ENCODE data around the gene TOP2B. TPM values are rescaled to one million over a fixed set of nuclear protein-coding genes. Genes with fewer than 3 reads are reported as not detected.

The TOP2B gene
- total and polyA plus RNA-seq, 4 donors, result 13.5 to 52.9 (median 34.5) TPM

DNA sequence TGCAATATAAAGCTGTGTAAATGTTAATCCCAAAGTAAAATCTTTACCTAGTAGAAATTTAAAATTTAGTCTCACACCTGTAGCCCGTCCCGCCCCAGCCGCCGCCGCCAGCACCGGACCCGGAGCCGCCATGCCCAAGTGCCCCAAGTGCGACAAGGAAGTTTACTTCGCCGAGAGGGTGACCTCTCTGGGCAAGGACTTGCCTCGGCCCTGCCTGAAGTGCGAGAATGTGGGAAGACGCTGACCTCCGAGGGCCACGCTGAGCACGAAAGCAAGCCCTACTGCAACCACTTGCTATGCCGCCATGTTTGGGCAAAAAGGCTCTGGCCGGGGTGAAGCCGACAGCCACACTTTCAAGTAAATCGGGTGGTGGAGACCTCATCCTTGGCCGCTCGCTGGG, 22.1 kb upstream of the TOP2B start:
- Histone ChIP-seq H3K4me1 (ENCODE audit: control insufficient read depth in 4 of 4, insufficient read depth in 4 of 4, low read length in 3 of 4) (no peaks in the 10 kb centered on the region), H3K9ac (ENCODE audit: low read depth in 1 of 2, low read length in 2 of 2) (no peak overlapping the region), H3K27ac (ENCODE audit: low read depth in 1 of 2, low read length in 2 of 2) (no peak overlapping the region), H3K4me3 (ENCODE audit: low read depth in 1 of 3, low read length in 3 of 3) (no peak overlapping the region), H3K27me3 (ENCODE audit: control insufficient read depth in 4 of 4, insufficient read depth in 4 of 4, low read length in 3 of 4) (peaks cover 0 to 4% (median 0%) of the 10 kb centered on the region in 4 donors), H3K36me3 (ENCODE audit: control insufficient read depth in 4 of 4, insufficient read depth in 3 of 4, low read depth in 1 of 4, low read length in 3 of 4) (no peaks in the 10 kb centered on the region), H3K9me3 (ENCODE audit: control insufficient read depth in 4 of 4, low read length in 3 of 4) (no peaks in the 10 kb centered on the region)
- WGBS, result 96% methylated on average over 23 of the region's 23 CpGs
- DNase-seq (ENCODE audit: low spot score), result no peak
- TF ChIP-seq RXRA (IDR thresholded peaks at IDR 0.05) (no peak), HNF4G (IDR thresholded peaks at IDR 0.05) (no peak), FOXA1 (IDR thresholded peaks at IDR 0.05) (no peak), JUND (IDR thresholded peaks at IDR 0.05) (no peak), GABPA (IDR thresholded peaks at IDR 0.05 in 1 of 2, conservative IDR thresholded peaks at IDR 0.05 in 1 of 2) (no peak), EGR1 (IDR thresholded peaks at IDR 0.05; ENCODE audit: low read depth in 2 of 2) (no peak), HNF4A (conservative IDR thresholded peaks at IDR 0.05) (no peak), TAF1 (conservative IDR thresholded peaks at IDR 0.05) (no peak), SP1 (IDR thresholded peaks at IDR 0.05) (no peak), FOXA2 (IDR thresholded peaks at IDR 0.05) (no peak), YY1 (IDR thresholded peaks at IDR 0.05) (no peak), RAD21 (IDR thresholded peaks at IDR 0.05) (no peak), NR2F2 (IDR thresholded peaks at IDR 0.05) (no peak)
- TF ChIP-seq, protein P1, sequence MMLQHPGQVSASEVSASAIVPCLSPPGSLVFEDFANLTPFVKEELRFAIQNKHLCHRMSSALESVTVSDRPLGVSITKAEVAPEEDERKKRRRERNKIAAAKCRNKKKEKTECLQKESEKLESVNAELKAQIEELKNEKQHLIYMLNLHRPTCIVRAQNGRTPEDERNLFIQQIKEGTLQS (IDR thresholded peaks at IDR 0.05), result no peak
- TF ChIP-seq, protein P2, sequence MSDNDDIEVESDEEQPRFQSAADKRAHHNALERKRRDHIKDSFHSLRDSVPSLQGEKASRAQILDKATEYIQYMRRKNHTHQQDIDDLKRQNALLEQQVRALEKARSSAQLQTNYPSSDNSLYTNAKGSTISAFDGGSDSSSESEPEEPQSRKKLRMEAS (IDR thresholded peaks at IDR 0.05), result no peak
- TF ChIP-seq, protein P3, sequence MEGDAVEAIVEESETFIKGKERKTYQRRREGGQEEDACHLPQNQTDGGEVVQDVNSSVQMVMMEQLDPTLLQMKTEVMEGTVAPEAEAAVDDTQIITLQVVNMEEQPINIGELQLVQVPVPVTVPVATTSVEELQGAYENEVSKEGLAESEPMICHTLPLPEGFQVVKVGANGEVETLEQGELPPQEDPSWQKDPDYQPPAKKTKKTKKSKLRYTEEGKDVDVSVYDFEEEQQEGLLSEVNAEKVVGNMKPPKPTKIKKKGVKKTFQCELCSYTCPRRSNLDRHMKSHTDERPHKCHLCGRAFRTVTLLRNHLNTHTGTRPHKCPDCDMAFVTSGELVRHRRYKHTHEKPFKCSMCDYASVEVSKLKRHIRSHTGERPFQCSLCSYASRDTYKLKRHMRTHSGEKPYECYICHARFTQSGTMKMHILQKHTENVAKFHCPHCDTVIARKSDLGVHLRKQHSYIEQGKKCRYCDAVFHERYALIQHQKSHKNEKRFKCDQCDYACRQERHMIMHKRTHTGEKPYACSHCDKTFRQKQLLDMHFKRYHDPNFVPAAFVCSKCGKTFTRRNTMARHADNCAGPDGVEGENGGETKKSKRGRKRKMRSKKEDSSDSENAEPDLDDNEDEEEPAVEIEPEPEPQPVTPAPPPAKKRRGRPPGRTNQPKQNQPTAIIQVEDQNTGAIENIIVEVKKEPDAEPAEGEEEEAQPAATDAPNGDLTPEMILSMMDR (IDR thresholded peaks at IDR 0.05; ENCODE audit: low read depth, low read length, missing input control), result no peak
- TF ChIP-seq, protein P4, sequence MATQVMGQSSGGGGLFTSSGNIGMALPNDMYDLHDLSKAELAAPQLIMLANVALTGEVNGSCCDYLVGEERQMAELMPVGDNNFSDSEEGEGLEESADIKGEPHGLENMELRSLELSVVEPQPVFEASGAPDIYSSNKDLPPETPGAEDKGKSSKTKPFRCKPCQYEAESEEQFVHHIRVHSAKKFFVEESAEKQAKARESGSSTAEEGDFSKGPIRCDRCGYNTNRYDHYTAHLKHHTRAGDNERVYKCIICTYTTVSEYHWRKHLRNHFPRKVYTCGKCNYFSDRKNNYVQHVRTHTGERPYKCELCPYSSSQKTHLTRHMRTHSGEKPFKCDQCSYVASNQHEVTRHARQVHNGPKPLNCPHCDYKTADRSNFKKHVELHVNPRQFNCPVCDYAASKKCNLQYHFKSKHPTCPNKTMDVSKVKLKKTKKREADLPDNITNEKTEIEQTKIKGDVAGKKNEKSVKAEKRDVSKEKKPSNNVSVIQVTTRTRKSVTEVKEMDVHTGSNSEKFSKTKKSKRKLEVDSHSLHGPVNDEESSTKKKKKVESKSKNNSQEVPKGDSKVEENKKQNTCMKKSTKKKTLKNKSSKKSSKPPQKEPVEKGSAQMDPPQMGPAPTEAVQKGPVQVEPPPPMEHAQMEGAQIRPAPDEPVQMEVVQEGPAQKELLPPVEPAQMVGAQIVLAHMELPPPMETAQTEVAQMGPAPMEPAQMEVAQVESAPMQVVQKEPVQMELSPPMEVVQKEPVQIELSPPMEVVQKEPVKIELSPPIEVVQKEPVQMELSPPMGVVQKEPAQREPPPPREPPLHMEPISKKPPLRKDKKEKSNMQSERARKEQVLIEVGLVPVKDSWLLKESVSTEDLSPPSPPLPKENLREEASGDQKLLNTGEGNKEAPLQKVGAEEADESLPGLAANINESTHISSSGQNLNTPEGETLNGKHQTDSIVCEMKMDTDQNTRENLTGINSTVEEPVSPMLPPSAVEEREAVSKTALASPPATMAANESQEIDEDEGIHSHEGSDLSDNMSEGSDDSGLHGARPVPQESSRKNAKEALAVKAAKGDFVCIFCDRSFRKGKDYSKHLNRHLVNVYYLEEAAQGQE (IDR thresholded peaks at IDR 0.05), result no peak
- TF ChIP-seq, protein P5, sequence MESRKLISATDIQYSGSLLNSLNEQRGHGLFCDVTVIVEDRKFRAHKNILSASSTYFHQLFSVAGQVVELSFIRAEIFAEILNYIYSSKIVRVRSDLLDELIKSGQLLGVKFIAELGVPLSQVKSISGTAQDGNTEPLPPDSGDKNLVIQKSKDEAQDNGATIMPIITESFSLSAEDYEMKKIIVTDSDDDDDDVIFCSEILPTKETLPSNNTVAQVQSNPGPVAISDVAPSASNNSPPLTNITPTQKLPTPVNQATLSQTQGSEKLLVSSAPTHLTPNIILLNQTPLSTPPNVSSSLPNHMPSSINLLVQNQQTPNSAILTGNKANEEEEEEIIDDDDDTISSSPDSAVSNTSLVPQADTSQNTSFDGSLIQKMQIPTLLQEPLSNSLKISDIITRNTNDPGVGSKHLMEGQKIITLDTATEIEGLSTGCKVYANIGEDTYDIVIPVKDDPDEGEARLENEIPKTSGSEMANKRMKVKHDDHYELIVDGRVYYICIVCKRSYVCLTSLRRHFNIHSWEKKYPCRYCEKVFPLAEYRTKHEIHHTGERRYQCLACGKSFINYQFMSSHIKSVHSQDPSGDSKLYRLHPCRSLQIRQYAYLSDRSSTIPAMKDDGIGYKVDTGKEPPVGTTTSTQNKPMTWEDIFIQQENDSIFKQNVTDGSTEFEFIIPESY (IDR thresholded peaks at IDR 0.05), result no peak
